Measurements from ENCODE around the gene ZNF577.
"Not testable (repeated sequence)": the region's sequence is repeated elsewhere in the genome, so short reads cannot be mapped to it uniquely, and the experiment has no call there.

ZNF577 gene

GRCh38 chr19:51887522-51888498 lies at the start of gene ZNF577:
ZNF577 (minus strand) TSS chr19:51887951; CDS start chr19:51880382, 7,569 bp downstream.
- no peak for DNase-seq

- DNase-seq = no peak
These were observed 44.2 kb upstream of the ZNF577 start for GRCh38 chr19:51931921-51932320.

- no peak for DNase-seq
These were observed 40.1 kb upstream of the ZNF577 start for GRCh38 chr19:51927859-51928258.

DNA sequence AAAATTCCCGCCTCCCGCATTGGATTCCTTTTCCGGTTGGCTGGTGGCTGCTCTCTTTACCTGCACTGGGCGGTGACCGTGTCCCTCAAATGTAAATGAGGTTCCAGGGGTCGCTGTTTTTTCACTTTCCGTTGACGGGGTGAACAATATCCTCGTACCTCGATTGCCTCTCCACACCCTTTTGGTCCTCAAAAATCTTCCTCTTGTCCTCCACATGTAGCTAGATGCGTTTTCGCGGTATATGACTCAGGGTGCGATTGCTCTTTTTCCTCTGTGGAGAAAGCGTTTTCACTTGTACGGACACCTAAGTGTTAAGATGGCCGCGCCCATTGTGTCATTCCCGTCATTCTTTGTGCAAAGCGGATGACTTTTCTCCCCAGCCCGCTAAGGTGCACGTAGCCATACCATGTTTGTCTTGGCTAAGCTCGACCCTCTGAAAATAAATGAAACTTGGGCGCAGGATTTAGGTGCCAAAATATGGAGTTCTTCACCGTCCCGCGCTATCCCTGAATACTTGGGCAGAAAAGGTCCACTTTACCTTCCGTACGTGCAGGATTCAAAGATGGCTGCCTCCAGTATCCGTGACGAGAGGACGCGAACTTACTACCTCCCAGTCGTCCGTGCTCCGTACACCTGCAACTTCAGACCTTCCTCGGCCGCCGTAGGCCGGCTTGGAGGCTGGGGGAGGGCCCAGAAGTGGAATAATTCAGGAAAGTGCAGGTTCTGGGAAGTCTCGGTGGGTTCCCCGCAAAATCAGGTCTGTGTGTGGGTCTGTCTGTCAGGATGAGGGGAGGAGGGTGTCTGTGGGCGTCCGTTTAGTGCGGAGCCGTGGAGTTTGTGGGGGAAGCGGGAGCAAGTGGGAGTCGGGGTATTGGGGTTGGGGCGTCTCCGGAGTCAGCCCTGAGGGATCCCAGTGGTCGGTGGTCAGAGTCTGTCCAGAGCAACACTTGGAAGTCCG lies 39.3 kb upstream of the ZNF577 start, which contains the start of gene ZNF613:
Gene ZNF613, plus strand, starts transcription at position 689 of the 958 bp plus-strand sequence. CDS start 8,749 bp downstream, outside the sequence.
- peak; percentile 79 for DNase-seq

- DNase-seq = no peak
These were observed 38.7 kb upstream of the ZNF577 start for GRCh38 chr19:51926426-51926783.

DNA sequence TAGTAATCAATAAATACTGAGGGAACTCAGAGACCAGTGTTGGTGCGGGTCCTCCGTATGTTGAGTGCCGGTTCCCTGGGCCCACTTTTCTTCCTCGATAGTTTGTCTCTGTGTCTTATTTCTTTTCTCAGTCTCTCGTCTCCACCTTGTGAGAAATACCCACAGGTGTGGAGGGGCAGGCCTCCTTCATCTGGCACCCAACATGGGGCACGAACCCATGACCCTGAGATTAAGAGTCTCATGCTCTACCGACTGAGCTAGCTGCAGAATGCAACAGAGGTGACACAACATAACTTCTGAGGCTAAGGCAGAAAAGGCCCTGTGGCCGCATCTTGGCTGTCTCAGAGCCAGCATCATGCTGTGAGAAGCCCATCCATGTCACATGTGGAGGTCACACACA lies 34.2 kb upstream of the ZNF577 start:
- DNase-seq = no peak

DNA sequence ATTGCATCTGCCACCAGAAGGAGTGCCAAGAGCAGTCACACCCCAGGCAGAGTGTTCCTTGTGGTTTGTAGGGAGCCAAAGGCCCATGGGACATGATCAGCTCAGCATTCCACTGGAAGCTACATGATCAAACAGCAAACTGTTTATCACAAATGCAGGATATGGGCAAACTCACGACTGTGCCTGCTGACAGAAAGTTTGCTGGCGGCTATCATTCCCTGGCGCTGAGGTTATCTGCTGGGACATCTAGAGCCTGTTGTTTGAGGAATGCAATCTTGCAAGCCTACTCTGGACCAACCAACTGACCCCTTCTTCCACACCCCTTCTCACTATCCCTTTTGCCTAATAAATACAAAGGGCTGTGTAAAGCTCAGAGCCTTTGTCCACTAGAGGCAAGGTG lies 31.9 kb upstream of the ZNF577 start:
- DNase-seq = no peak

DNA sequence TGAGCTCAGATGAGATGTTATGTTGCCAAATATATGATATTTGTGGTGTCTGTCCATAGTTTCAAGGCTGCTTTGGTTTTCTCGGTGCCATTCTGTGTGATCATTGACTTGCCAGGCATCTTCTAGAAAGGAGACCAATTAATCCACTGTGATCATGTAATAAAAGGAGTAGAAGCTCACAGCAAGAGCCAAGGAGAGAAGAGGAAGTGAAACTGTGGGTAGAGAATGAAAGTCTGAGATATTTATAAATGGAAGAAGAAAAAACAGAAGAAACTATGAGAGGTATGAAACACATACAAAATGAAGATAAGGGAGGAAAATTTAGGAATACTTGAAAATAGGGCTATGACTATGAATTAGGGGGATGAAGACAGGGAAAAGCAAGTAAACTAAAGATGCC lies 28.4 kb upstream of the ZNF577 start:
- DNase-seq = no peak

- no peak for DNase-seq
These were observed 27.6 kb upstream of the ZNF577 start for GRCh38 chr19:51915324-51915867.

DNA sequence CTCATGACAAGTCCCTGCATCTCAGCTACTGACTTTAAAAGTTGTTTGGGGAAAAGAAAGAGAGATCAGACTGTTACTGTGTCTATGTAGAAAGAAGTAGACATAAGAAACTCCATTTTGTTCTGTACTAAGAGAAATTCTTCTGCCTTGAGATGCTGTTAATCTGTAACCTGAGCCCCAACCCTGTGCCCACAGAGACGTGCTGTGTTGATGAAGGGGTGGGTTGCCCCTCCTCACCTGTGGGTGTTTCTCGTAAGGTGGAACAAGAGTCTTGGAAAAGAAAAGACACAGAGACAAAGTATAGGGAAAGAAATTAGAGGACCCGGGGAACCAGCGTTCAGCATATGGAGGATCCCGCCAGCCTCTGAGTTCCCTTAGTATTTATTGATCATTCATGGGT lies 20.2 kb upstream of the ZNF577 start:
- DNase-seq = not testable (repeated sequence)

- DNase-seq = not testable (repeated sequence)
These were observed 18.4 kb upstream of the ZNF577 start for GRCh38 chr19:51906108-51906507.

- not testable (repeated sequence) for DNase-seq
These were observed 17.9 kb upstream of the ZNF577 start for GRCh38 chr19:51905639-51906038.

- no peak for DNase-seq
These were observed 17.5 kb upstream of the ZNF577 start for GRCh38 chr19:51905206-51905605.

DNA sequence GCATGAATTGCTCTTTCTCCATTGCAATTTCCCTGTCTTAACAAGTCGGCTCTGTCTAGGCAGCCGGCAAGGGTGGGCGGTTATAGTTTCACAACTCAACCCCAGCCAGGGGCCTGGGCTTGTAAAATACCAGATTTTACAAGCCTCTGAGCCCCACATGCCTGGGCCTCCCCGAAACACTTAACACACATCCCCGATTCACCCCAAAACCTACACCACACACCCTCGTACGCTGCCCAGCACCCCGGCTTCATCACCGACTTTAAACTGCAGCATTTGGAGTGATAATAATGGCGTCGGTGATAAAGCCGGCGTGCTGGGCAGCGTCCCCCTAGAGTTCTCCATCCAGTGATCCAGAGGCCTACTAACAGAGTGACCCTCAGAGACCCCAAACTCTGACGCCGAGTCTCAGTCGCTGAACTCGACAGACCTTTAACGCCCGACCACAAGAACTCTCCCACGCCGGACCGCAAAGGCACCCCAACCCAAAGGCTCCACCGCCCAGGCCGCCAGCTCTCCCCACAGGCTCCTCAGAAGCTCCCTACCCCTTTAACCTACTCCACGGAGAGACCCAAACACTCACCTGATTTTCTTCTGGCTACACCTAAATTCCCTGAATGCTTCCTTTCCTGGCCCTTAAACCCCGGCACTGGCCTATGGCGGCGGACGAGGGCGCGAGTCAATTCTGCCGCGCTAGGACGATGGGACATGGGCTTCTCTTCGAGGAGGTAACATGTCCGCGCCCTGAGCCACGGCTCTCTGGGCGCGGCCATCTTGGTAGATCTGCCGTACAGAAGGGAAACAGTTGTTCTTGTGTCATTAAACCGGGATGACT lies 16.8 kb upstream of the ZNF577 start, which contains the start of gene ZNF649:
Gene ZNF649, minus strand, starts transcription at position 687 of the 835 bp plus-strand sequence. CDS start 4,910 bp downstream, outside the sequence.
- DNase-seq = peak; percentile 30

DNA sequence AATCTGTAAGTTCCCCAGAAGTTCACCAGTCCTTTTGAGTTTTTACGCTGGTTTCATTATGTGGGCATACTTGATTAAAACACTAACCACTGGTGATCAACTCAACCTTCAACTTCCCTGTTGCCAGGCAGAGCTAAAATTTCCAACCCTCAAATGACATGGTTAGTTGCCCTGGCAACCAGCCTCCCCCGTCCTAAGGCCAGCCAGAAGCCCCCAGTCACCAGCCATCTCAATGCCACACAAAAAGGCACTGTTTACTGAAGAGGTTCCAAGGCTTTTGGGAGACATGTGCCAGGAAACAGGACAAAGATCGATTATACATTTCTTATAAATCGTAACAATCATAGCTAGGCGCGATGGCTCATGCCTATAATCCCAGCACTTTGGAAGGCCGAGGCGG lies 15.4 kb upstream of the ZNF577 start:
- no peak for DNase-seq

DNA sequence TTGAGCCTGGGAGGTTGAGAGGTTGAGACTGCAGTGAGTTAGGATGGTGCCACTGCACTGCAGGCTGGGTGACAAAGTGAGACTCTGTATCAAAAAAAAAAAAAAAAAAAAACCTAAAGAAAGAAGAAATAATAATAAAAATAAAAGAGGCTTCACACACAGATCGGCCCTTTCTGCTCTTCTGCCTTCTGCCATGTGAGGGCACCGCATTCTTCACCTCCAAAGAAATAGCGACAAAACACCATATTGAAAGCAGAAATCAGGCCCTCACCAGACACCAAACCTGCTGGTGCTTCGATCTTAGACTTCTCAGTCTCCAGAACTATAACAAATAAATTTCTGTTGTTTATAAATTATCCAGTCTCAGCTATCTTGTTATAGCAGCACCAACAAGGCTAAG lies 14.1 kb upstream of the ZNF577 start:
- no peak for DNase-seq

DNA sequence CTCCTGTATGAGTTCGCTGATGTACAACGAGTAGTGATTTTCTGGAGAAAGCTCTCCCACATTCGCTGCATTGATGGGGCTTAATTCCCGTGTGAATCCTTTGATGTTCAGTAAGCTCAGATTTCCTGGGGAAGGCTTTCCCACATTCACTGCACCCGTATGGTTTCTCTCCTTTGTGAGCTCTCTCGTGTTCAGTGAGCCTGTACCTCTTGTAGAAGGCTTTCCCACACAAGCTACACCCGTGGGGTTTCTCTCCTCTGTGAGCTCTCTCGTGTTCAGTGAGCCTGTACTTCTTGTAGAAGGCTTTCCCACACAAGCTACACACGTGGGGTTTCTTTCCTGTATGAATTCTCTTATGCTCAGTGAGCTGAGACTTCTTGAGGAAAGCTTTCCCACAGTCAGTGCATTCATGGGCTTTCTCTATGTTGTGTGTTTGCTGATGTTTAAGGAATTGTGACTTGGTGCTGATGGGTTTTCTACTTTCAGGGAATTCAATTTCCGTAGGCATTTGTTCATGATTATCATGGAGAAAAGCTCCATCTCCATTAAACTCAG lies 3.5 kb upstream of the ZNF577 start:
- no peak for DNase-seq

GRCh38 chr19:51889934-51890333 lies 2.2 kb upstream of the ZNF577 start:
- no peak for DNase-seq

GRCh38 chr19:51884713-51885112 lies 3.0 kb downstream of the ZNF577 start:
- no peak for DNase-seq

- DNase-seq = no peak
These were observed 5.2 kb downstream of the ZNF577 start for GRCh38 chr19:51882518-51882917.

- DNase-seq = no peak
These were observed 14.7 kb downstream of the ZNF577 start for GRCh38 chr19:51873097-51873496.

Data from DMS79 treated with DMSO at 0.1 percent for 48 hours (cell line).